Measurements from ENCODE around the gene SLC16A7.

SLC16A7 gene

DNA sequence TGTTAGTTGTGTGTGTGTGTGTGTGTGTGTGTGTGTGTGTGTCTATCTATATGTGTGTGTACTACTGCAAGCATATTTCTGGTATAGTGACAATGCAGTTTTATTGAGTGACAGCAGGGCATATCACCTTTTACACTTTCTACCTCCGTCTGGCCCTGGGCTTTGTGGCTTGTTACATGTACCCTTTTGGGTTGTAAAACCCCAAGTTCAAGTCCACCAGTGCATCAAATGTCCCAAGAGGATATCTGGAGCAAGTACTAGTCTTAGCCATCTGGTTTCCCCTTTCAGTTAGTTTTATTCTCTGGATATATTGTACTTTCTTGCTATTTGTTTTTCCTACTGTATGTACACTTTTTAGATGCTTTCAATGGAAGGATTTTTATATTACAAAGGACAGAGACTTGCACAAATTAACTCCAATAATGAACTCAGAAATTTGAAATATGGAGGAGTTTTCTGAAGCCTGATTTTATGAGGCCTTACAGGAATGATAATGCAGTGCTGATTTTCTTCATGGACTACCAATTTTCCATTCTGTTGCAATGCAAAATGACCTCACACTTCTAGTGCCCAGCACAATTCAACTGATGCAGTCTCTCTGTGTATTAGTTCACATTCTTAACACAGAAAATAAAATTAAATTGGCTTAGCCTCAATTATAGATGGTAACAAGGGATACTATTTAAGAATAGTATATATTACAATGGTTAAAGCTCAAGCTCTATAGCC, 29.1 kb downstream of the SLC16A7 start:
- DNase-seq: no peak

DNA sequence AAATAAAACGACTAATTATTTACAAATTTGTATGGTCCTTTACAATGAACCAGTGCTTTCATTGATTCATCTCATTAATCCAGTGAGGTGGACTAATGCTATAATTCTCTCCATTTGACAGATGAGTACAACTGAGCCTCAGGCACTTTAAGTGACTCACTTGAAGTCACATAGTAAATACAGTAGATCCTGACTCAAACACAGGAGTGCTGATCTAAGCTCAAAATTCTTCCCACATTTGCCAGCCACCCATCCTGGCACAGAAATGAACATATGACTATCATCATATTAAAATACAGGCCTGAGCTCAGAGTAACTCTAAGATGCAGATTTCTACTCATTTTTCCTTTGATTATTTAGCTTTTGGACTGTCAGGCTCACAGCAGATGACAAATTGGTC, 30.6 kb downstream of the SLC16A7 start:
- no peak for DNase-seq

- no peak for DNase-seq
These were observed 31.8 kb downstream of the SLC16A7 start for GRCh38 chr12:59627582-59627981.

- no peak for DNase-seq
These were observed 34.1 kb downstream of the SLC16A7 start for GRCh38 chr12:59629890-59630289.

GRCh38 chr12:59632408-59632807, 36.6 kb downstream of the SLC16A7 start:
- DNase-seq: no peak

DNA sequence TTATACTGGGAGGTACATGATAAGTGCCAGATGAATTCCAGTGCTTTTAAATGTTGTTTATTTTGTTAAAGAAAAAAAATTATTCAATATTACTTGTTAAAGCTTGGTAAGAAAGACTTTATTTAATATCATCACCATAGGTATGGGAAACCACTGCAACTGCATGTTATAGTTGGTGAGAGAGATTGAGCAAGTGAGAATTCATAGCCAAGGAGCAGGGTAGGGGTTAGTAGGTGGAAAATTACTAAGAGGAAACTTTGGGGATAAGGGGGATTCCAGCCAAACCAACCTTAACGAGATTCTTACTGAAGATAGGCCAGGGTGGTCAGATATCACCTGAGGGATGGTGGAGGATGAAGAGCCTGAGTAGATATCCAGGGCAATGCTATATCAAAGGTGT, 38.4 kb downstream of the SLC16A7 start:
- no peak for DNase-seq

DNA sequence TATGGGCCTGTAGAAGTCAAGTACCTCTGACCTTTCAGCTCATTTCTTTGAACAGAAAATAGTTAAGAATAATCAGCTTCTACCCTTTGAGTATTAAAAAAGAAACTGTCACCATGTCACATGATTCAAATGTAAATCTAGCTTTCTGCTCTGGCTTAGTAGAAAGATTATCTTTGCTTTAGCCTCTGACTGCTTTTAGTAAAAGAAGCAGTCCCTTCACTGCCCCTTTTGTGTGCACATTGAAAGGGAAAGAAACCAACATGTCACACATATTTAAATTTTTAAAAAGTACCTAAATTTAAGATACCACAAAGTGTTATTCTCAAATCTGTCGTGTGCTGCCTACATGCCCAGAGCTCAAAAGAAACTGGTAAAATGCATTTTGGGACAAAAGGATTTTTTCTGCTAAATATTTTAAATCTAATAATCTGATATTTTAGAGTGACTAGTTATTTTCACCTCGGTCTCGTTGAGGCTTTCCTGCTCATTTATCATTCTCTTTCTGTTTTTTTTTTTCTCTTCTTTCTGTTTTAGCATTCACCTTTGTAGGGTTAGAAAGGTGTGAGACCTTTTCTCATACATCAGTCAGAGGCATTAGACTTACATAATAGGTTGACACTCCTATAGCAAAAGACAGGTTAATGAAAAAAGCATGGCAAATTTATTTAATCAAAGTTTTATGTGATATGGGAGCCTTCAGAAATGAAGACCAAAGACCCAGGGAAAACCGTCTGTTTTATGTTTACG, 41.3 kb downstream of the SLC16A7 start:
- no peak for DNase-seq

GRCh38 chr12:59637692-59638070, 41.9 kb downstream of the SLC16A7 start:
- DNase-seq: no peak

GRCh38 chr12:59643550-59643949, 47.7 kb downstream of the SLC16A7 start:
- DNase-seq: no peak

GRCh38 chr12:59645242-59645641, 49.4 kb downstream of the SLC16A7 start:
- no peak for DNase-seq

DNA sequence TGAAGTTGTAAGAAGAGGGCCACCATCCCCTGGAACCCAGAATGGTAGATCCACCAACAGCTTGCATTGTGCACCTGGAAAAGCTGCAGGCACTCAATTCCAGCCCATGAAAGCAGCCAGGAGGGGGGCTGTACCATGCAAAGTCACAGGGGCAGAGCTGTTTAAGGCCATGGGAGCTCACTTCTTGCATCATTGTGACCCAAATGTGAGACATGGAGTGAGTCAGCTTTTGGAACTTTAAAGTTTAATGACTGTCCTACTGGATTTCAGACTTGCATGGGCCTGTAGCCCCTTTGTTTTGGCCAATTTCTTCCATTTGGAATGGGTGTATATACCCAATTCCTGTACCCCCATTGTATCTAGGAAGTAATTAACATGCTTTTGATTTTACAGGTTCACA, 50.8 kb downstream of the SLC16A7 start:
- no peak for DNase-seq

- DNase-seq: no peak
These were observed 53.4 kb downstream of the SLC16A7 start for GRCh38 chr12:59649203-59649602.

DNA sequence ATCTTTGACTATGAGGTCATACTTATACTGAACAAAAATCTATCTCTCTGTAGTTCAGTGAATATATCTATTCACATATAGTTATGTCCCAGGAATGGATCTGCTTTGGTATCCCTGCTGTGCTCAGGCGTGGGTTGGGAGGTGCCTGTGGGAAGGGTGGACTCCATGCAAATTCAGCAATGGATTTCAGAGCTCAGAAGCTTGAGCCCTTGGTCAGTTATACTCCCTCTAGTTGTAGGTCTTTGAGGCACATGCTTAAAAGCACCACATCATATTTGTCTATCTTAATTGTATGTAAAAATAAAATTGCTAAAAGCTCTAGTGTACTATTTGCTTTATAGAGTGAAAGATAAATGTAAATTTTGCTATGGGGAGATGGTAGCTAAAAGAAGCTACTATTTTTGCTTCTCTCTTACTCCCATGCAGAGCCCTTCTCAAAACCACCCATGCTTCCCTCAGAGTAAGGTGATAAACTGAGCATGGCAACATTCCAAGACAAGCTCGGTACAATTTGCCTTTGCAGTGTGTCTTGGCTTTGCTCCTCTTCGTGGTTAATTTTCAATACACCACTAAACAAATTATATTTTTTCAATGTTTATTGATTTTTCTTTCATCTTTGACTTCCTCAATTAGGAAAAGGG, 54.9 kb downstream of the SLC16A7 start:
- no peak for DNase-seq

- no peak for DNase-seq
These were observed 55.5 kb downstream of the SLC16A7 start for GRCh38 chr12:59651229-59651920.

GRCh38 chr12:59652130-59652529, 56.3 kb downstream of the SLC16A7 start:
- no peak for DNase-seq

DNA sequence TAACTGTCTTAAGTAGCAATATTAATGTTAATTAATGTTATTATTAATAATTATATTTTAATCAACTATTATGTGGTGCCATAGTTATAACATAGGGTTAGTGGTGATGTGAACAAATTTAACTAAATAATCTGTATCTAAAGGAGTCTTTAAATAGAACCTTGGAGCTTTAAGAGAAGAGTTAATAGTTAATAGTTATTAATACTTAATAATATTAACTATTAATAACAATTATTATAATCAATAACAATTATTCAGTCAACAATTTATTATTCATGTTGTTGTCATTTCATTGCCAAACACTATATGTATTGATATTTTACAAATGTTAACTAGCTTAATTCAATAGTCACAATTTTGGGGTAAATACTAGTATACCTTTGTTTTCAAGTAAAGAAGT, 58.2 kb downstream of the SLC16A7 start:
- DNase-seq: no peak

GRCh38 chr12:59657266-59657665, 61.4 kb downstream of the SLC16A7 start:
- DNase-seq: no peak

GRCh38 chr12:59657711-59658110, 61.9 kb downstream of the SLC16A7 start:
- DNase-seq: no peak

GRCh38 chr12:59660148-59660547, 64.3 kb downstream of the SLC16A7 start:
- DNase-seq: no peak

- DNase-seq: no peak
These were observed 65.2 kb downstream of the SLC16A7 start for GRCh38 chr12:59660921-59661597.

DNA sequence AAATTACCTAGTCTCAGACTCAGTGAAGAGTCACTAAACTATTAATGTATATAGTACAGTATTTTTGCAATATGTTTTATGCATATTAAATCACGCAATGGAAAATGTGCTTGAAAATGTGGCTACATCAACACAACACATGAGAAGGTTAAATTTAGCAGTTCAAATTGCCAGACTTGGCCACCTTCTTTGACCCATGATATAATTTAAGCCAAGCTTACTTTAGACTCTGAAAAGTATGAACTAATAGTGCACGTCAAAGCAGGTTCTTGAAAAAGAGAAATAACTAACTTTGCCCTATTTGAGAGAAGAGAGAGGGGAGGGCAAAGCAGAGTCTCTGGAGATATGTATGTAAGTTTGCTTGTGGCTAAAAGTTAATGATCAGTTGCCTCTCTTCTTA, 68.7 kb downstream of the SLC16A7 start:
- no peak for DNase-seq

DNA sequence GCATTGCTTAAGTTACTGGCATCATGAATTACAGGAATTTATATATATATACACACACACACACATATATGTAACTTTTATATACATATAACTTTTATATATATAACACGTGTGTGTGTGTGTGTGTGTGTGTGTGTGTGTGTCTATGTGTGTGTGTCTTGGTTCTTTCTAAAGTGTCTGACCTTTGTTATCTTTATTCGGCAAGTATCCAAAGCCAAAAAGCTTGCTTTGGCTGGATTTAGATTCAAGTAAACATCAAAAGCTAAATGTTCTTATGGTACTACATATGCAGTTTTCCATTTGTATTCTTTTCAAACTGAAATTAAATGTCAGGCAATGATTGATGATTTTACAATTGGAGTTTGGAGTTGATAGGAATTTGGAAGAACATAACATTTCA, 69.9 kb downstream of the SLC16A7 start:
- DNase-seq: no peak

GRCh38 chr12:59668674-59669073, 72.8 kb downstream of the SLC16A7 start:
- no peak for DNase-seq

Data from T-helper 9 cell (primary cell).